CD4-positive, alpha-beta memory T cell (primary cell): ENCODE data around the gene TOMM5. TPM values are rescaled to one million over a fixed set of nuclear protein-coding genes. Genes with fewer than 3 reads are reported as not detected.

Experiments
- CTCF ChIA-PET: fragments of 350-600 bp; sonication (Branson Sonifier 250); formaldehyde crosslinking; loops from one replicate; lab custom pipeline; 2021; ENCODE audit warnings: inconsistent platforms; ENCODE audit not compliant: partially characterized antibody; lab: Charles Lee
- POLR2A ChIA-PET: fragments of 350-600 bp; sonication (Branson Sonifier 250); formaldehyde crosslinking; loops from one replicate; lab custom pipeline; 2021; ENCODE audit not compliant: partially characterized antibody; lab: Charles Lee
- DNase-seq, 5 donors: peaks; one replicate each; pipeline versions ENCODE4 v3.0.0 to v3.0.0-alpha.2; 2020 to 2022; ENCODE audit warnings: mixed read lengths in 1 of 5
- H3K27ac ChIP-seq: one replicate; pipeline ENCODE4 v1.7.0; 2013; ENCODE audit warnings: low read depth, low read length
- H3K27me3 ChIP-seq: 2 replicates; pipeline ENCODE4 v1.7.0; 2013; ENCODE audit warnings: mild to moderate bottlenecking, low read length, moderate library complexity; ENCODE audit not compliant: insufficient read depth
- H3K36me3 ChIP-seq: 2 replicates; pipeline ENCODE4 v1.7.0; 2013; ENCODE audit warnings: mild to moderate bottlenecking, low read length, moderate library complexity; ENCODE audit not compliant: insufficient read depth
- H3K4me1 ChIP-seq: 2 replicates; pipeline ENCODE4 v1.7.0; 2013; ENCODE audit warnings: mild to moderate bottlenecking, low read length, moderate library complexity; ENCODE audit not compliant: insufficient read depth
- H3K4me3 ChIP-seq, 2 donors: one replicate each; pipeline ENCODE4 v1.7.0; 2013; ENCODE audit warnings: low read length in 2 of 2, mild to moderate bottlenecking in 1 of 2
- H3K9me3 ChIP-seq, 2 donors: one replicate each; pipeline ENCODE4 v1.7.0; 2013; ENCODE audit warnings: low read length in 2 of 2, control low read depth in 1 of 2; ENCODE audit not compliant: control insufficient read depth in 1 of 2
- H3K27ac Mint-ChIP-seq, 7 donors: one replicate each; pipeline ENCODE4 v1.8.0; 2020 to 2021; ENCODE audit warnings: mixed read lengths in 7 of 7, mild to moderate bottlenecking in 6 of 7, inconsistent platforms in 3 of 7, moderate library complexity in 3 of 7
- H3K27me3 Mint-ChIP-seq, 2 donors: one replicate each; pipeline ENCODE4 v1.8.0; 2020 to 2021; ENCODE audit warnings: mixed read lengths in 2 of 2
- H3K36me3 Mint-ChIP-seq, 2 donors: one replicate each; pipeline ENCODE4 v1.8.0; 2020 to 2021; ENCODE audit warnings: mixed read lengths in 2 of 2, inconsistent platforms in 1 of 2, mild to moderate bottlenecking in 1 of 2
- H3K4me1 Mint-ChIP-seq, 4 donors: one replicate each; pipeline ENCODE4 v1.8.0; 2020 to 2021; ENCODE audit warnings: mixed read lengths in 4 of 4, mild to moderate bottlenecking in 1 of 4
- H3K4me3 Mint-ChIP-seq, 8 donors: one replicate each; pipeline ENCODE4 v1.8.0; 2020 to 2021; ENCODE audit warnings: mixed read lengths in 8 of 8, mild to moderate bottlenecking in 7 of 8, moderate library complexity in 6 of 8, inconsistent platforms in 3 of 8
- H3K9me3 Mint-ChIP-seq, 8 donors: one replicate each; pipeline ENCODE4 v1.8.0; 2020 to 2021; ENCODE audit warnings: mixed read lengths in 8 of 8, mild to moderate bottlenecking in 5 of 8, inconsistent platforms in 3 of 8, moderate library complexity in 1 of 8
- intact Hi-C: fragments of 100-400 bp; cut with micrococcal nuclease; formaldehyde crosslinking; loops from one replicate; pipeline ENCODE4 v1.15.1; 2023
- polyA plus RNA-seq, 2 donors: library from polyadenylated mRNA; unstranded; fragments of 300-500 nt; fragmentation: Illumina TruSeq; gene quantifications; one replicate each; pipeline ENCODE4 v1.2.3, GENCODE V29; 2021
- total RNA-seq, 2 experiments: library from RNA; stranded (reverse); gene quantifications; one replicate each; pipeline ENCODE4 v1.2.3, GENCODE V29; 2021

The TOMM5 gene
- total and polyA plus RNA-seq, 4 experiments from 2014 or later, result 48.2 to 226 (median 126) TPM

DNA sequence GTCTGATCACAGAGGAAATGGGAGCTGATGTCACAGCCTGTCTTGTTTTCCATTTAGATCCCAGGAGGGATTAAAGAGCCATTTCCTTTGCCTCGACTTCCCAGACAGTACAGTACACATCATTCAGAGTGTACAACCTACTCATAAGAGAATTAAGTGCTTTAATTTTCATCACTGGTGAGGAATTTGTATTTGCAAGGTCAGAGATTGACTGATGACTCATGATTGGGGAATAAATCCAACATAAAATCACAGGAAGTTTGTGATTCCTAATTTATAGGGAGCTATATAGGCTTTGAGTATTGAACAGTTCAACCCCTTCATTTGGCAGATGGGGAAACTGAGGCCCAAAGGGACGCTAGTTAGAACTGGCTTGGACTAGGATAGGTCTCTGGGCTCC is 4.1 kb upstream of the TOMM5 start:
- Histone ChIP-seq H3K27me3 (no peaks in the 10 kb centered on the region), H3K27ac (no peak overlapping the region), H3K4me3 (no peak overlapping the region), H3K4me1 (peaks cover 21% of the 10 kb centered on the region), H3K9me3 (no peaks in the 10 kb centered on the region), H3K36me3 (no peaks in the 10 kb centered on the region)
- POLR2A ChIA-PET, result no interaction called here
- Mint-ChIP-seq H3K4me1 (peaks cover 10 to 28% (median 20%) of the 10 kb centered on the region in 4 donors), H3K4me3 (no peak overlapping the region), H3K27ac (peak overlapping the region in 1 of 7 donors; percentile 42), H3K27me3 (peaks cover 3 to 20% of the 10 kb centered on the region in 2 donors), H3K9me3 (peaks cover 0 to 4% (median 0%) of the 10 kb centered on the region in 8 donors), H3K36me3 (peaks cover 0 to 11% of the 10 kb centered on the region in 2 donors)
- intact Hi-C loops, result no loop called here
- CTCF ChIA-PET, result interaction anchor here (1.3 to 7.5 kb wide), 2 partner anchors 19 to 181 kb away, joined by 6 to 40 read pairs; partner anchors contain the start of gene FBXO10
- DNase-seq, result no peak

DNA sequence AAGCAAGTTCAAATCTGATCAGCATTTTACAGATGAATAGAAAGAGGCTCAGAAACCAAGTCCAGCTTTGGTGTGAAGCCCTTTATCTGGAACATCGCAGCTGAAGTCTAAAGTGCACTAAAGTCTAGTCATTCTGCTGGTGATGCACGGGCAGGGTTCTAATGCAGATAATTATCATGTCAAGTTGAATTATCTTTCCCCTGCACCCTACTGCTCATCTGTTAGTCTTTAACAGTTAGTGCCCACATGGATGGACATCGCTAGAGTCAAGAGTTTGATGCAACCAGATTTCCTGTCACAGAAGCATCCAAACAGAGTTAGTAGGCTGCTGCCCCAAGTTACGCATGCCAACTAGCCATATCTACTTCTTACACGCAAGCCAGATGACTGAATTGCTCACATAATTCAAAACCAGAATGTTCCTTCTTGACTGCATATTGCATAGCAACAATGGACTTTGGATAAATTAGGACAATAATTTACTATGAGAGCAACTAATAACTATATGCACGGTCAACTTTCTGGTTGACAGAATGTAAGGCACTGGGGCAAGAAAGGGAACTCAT is 1.6 kb upstream of the TOMM5 start:
- Histone ChIP-seq H3K9me3 (no peaks in the 10 kb centered on the region), H3K27me3 (no peaks in the 10 kb centered on the region), H3K36me3 (peaks cover 2% of the 10 kb centered on the region), H3K4me1 (peaks cover 39% of the 10 kb centered on the region), H3K27ac (no peak overlapping the region), H3K4me3 (no peak overlapping the region)
- intact Hi-C loops, result loop anchor here (1.0 to 5.0 kb wide), 6 partner anchors 12 to 515 kb away; partner anchors contain the start of genes POLR1E and SLC25A51
- Mint-ChIP-seq H3K9me3 (peaks cover 0 to 5% (median 0%) of the 10 kb centered on the region in 8 donors), H3K27me3 (peaks cover 3 to 12% of the 10 kb centered on the region in 2 donors), H3K4me3 (peak overlapping the region; percentile 57 to 77 (median 68)), H3K27ac (peak overlapping the region in 4 of 7 donors; percentile 11 to 96 (median 56)), H3K36me3 (peaks cover 0 to 12% of the 10 kb centered on the region in 2 donors), H3K4me1 (peaks cover 20 to 47% (median 35%) of the 10 kb centered on the region in 4 donors)
- no peak for DNase-seq
- ChIA-PET CTCF (interaction anchor here (0.8 to 7.5 kb wide), 7 partner anchors 10 to 170 kb away, joined by 3 to 40 read pairs (median 4); partner anchors contain the start of genes FBXO10 and POLR1E), POLR2A (interaction anchor here (1.3 kb wide), 1 partner anchor 108 kb away, joined by 4 read pairs; the partner anchor contains the start of gene POLR1E)

DNA sequence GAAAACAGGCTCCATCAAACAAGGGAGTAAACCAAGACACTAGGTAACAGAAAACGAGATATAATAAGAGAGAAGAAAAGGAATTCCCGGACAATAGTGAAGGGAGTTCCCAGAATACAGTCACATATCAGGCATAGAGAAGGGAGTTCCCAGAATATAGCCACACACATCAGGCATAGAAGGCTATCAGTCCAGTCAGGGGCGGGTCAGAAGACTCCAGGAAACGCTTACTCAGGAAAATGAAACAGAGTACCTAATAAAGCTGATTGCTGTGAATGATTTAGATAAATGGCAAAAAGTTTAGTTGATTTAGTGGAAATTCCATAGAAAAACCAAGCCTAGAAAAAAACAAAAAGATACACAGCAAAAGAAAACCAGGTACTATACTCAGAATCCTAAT is 4.9 kb downstream of the TOMM5 start:
- no peaks in the 10 kb centered on the region for H3K27me3 ChIP-seq
- H3K27ac ChIP-seq, result no peak overlapping the region
- Mint-ChIP-seq H3K4me3 (no peak overlapping the region), H3K27ac (peak overlapping the region in 1 of 7 donors; percentile 24), H3K9me3 (peaks cover 0 to 4% (median 0%) of the 10 kb centered on the region in 8 donors), H3K36me3 (peaks cover 33 to 59% of the 10 kb centered on the region in 2 donors), H3K27me3 (peaks cover 0 to 2% of the 10 kb centered on the region in 2 donors), H3K4me1 (peaks cover 19 to 41% (median 27%) of the 10 kb centered on the region in 4 donors)
- intact Hi-C loops, result no loop called here
- H3K9me3 ChIP-seq, result no peaks in the 10 kb centered on the region
- peaks cover 55% of the 10 kb centered on the region for H3K36me3 ChIP-seq
- CTCF ChIA-PET, result no interaction called here
- no peak for DNase-seq
- H3K4me3 ChIP-seq, result no peak overlapping the region
- H3K4me1 ChIP-seq, result peaks cover 22% of the 10 kb centered on the region
- POLR2A ChIA-PET, result no interaction called here

DNA sequence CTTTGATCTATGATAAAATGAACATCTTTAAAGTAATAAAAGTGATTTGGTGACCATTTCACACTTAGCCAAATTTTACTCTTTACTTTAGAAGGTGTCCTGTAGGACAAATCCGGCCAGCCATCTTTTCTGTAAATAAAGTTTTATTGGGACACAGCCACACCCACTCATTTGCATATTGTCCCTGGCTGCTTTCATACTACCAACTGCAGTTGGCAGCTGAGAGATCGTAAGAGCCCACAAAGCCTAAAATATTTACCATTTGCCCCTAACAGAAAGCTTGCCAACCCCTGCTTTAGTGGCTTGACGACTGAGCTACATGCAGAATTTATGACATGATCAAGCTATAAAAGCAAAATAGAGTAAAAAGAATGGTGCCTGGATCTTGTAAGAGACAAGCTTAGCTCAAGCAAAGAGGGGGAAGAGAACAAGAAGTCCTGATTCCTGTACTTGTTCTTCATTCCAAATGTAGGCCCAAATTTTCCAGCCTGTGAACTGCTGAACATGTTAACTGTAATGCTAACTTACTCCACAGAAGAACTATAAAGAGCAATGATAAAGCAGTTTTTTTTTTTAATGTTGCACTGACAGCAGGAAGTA is 8.8 kb downstream of the TOMM5 start:
- Mint-ChIP-seq H3K27me3 (no peaks in the 10 kb centered on the region), H3K27ac (peak overlapping the region in 3 of 7 donors; percentile 13 to 35 (median 20)), H3K9me3 (no peaks in the 10 kb centered on the region), H3K36me3 (peaks cover 34 to 56% of the 10 kb centered on the region in 2 donors), H3K4me1 (peaks cover 5 to 13% (median 7%) of the 10 kb centered on the region in 4 donors), H3K4me3 (no peak overlapping the region)
- intact Hi-C loops, result loop anchor here (5.0 kb wide), 1 partner anchor 169 kb away; the partner anchor contains the start of gene TRMT10B
- DNase-seq, result no peak
- ChIA-PET POLR2A (interaction anchor here (1.0 to 1.7 kb wide), 2 partner anchors 7 to 9 kb away, joined by 3 to 5 read pairs; partner anchors contain the start of genes FBXO10 and TOMM5), CTCF (interaction anchor here (1.0 to 2.3 kb wide), 2 partner anchors 9 to 330 kb away, joined by 5 to 19 read pairs; partner anchors contain the start of gene TOMM5)
- H3K4me3 ChIP-seq, result no peak overlapping the region
- H3K9me3 ChIP-seq, result no peaks in the 10 kb centered on the region
- H3K27me3 ChIP-seq, result no peaks in the 10 kb centered on the region
- H3K27ac ChIP-seq, result no peak overlapping the region
- no peaks in the 10 kb centered on the region for H3K4me1 ChIP-seq
- peaks cover 58% of the 10 kb centered on the region for H3K36me3 ChIP-seq

DNA sequence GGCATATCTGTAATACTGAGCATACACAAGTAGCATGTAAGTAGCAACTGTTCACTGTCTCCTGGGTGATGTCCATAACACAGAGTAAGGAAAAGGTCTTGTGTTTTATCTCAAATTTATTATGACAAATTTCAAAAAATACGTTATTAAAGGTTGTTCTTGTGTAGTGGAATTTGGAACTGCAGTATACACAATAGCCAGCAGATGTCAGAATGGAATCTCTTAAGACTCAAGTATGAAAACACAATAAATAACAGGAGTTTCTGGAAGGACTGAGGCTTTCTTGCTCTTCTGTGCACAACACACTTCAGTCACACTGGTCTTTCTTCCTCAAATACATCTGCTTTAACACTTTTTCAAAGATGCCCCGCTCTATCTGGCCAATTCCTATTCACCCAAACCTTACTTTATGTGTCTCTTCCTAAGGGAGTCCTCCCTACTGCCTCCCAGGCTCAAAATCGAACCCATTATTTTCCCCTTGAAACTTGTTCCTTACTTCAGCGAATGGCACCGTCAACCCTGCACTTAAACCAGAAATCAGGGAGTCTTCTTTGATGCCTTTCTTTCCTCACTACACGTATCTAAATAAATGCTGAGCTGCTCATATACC is 9.7 kb downstream of the TOMM5 start:
- peak in 4 of 5 donors; percentile 22 to 42 (median 32) for DNase-seq
- peaks cover 3 to 10% (median 6%) of the 10 kb centered on the region in 4 donors for H3K4me1 Mint-ChIP-seq
- no peak overlapping the region for H3K27ac ChIP-seq
- ChIA-PET POLR2A (interaction anchor here (1.0 to 1.5 kb wide), 2 partner anchors 9 to 10 kb away, joined by 3 to 8 read pairs; partner anchors contain the start of gene TOMM5), CTCF (interaction anchor here (2.3 kb wide), 1 partner anchor 10 kb away, joined by 19 read pairs; the partner anchor contains the start of gene TOMM5)
- intact Hi-C loops, result loop anchor here (1.0 to 5.0 kb wide), 2 partner anchors 12 to 170 kb away; partner anchors contain the start of gene TRMT10B
- H3K27me3 Mint-ChIP-seq, result no peaks in the 10 kb centered on the region
- H3K27me3 ChIP-seq, result no peaks in the 10 kb centered on the region
- no peaks in the 10 kb centered on the region for H3K9me3 Mint-ChIP-seq
- peak overlapping the region in 4 of 7 donors; percentile 1 to 70 (median 28) for H3K27ac Mint-ChIP-seq
- H3K36me3 ChIP-seq, result peaks cover 48% of the 10 kb centered on the region
- no peaks in the 10 kb centered on the region for H3K4me1 ChIP-seq
- H3K9me3 ChIP-seq, result no peaks in the 10 kb centered on the region
- peaks cover 30 to 49% of the 10 kb centered on the region in 2 donors for H3K36me3 Mint-ChIP-seq
- H3K4me3 Mint-ChIP-seq, result no peak overlapping the region
- H3K4me3 ChIP-seq, result no peak overlapping the region

DNA sequence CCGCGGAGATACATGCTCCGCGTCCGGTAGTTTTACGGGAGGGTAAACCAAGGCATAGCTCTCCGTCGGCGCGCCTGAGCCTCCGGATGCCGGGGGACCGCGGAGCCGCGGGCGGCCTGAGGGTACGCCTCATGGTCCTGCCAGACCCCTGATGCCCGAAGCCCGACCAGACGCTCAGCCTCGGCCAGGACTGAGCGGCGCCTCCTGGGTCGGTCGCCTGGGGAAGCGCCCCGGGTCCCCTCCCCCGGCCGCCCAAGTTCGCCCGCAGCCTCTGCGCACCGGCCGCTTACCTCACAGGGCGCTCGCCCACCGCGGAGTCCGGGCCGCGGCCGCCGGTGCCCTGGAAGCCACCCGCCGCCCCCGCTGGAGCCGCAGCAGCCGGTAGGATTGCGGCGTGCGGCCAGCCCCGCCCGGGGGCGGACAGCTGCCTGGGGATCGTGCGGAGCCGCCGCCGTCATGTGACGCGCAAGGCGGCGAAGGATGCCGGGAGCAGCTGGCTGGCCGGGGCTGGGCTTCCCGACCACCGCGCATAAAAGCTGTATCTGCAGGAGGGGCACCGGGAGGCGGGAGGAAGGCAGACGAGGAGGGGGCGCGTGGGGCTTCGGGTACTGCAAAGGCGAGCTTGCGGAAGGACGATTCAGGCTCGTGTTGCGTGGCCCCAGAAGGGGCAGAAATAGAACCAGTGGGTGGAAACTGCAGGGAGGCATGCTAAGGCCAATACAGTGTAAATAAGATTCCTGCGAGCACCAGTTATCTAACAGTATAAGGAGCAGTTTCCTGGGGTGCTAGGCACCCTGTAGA is 16.3 kb downstream of the TOMM5 start, which contains the start of gene FBXO10:
Gene FBXO10, minus strand, starts transcription at position 460 of the 801 bp plus-strand sequence. CDS start 34,612 bp downstream, outside the sequence.
- Histone ChIP-seq H3K27me3 (no peaks in the 10 kb centered on the region), H3K27ac (peak within 1 kb of the TSS; percentile 36), H3K9me3 (no peaks in the 10 kb centered on the region), H3K4me3 (peak within 1 kb of the TSS in 1 of 2 donors; percentile 58), H3K36me3 (no peaks in the 10 kb centered on the region), H3K4me1 (peaks cover 15% of the 10 kb centered on the region)
- POLR2A ChIA-PET, result interaction anchor here (1.2 to 2.9 kb wide), 4 partner anchors 8 to 110 kb away, joined by 3 to 21 read pairs (median 6); partner anchors contain the start of genes POLR1E and TOMM5
- H3K4me3 Mint-ChIP-seq, result peak within 1 kb of the TSS; percentile 88 to 95 (median 92)
- H3K4me1 Mint-ChIP-seq, result peaks cover 17 to 29% (median 21%) of the 10 kb centered on the region in 4 donors
- intact Hi-C loops, result loop anchor here (5.0 kb wide), 1 partner anchor 109 kb away; the partner anchor contains the start of gene ZBTB5
- DNase-seq, result peak; percentile 36 to 49 (median 41)
- CTCF ChIA-PET, result interaction anchor here (0.7 to 6.3 kb wide), 4 partner anchors 10 to 94 kb away, joined by 3 to 40 read pairs (median 4); partner anchors contain the start of gene TOMM5
- H3K36me3 Mint-ChIP-seq, result peaks cover 0 to 9% of the 10 kb centered on the region in 2 donors
- peak within 1 kb of the TSS; percentile 57 to 94 (median 82) for H3K27ac Mint-ChIP-seq
- no peaks in the 10 kb centered on the region for H3K9me3 Mint-ChIP-seq
- H3K27me3 Mint-ChIP-seq, result no peaks in the 10 kb centered on the region
